GM21367 (cell line): ENCODE results near the gene COMMD2.
A peak's percentile ranks its signal among the peaks of the same experiment; 100 is the strongest.

ENCODE experiments used
- ATAC-seq: cut with Tn5 transposase; IDR thresholded peaks from one replicate; pipeline ENCODE4 v1.9.1; 2021; ENCODE audit not compliant: unreplicated experiment

Gene COMMD2

DNA sequence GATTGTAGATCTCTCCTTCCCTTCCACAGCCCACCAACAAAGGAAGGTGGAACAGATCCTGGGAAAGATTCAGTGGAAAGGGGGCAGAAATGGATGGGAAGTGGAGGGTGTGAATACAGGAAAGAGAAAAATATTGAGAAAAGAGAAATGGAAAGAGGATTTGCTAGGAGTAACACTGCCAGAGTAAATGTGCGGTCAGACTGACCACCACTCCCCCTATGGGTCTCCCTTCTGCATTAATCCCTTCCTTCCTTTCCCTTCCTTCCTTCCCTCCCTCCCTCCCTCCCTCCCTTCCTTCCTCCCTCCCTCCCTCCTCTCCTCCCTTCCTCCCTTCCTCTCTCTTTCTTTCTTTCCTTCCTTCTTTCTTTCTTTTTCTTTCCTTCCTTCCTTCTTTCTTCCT lies 12.0 kb upstream of the COMMD2 start:
- no peak for ATAC-seq

DNA sequence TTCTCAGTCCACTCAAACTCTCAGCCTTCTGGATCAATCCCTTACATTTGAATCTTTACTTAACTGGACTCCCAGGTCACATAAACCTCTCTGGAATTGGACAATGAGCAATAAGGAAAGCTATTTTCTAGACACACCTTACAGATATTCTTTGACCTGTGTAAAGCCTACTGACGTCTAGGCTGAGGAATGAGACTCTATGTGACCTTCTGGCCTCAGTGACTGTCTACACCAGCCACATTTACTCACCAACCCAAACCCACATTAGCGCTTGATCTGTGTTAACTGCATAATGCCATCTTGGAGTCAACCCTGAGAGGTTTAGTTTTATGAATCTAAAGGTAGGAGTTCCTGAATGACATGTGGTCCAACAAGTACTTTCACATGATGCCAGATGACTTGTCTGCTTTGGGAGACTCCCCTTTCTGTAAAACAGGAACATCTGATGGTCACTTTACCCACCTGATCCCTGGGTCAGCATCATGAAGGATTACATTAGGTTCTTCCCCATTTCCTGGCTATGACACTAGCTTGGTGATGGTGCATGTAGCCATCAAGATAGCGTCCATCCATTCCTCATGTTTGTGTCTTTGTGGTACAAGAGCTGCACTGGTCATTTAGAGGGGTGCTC lies 11.4 kb upstream of the COMMD2 start:
- ATAC-seq: no peak

DNA sequence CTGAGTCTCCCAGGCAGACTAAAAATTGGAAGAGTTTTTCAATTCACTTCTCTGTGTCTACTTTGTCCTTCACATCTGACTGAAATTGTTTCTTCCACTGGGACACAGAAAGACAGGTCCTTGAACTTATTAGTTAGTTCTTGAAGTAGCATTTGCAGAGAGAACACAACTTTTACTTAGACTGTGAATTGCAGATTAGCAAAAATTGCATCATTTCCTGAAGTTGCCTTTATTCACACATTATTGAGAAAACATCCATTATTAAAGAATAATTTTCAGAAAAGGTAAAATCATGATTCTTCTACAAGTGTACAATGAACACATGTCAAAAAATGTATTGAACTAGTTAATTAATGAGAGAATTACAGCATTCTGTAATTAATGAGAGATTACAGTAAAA lies 1.4 kb upstream of the COMMD2 start:
- ATAC-seq: no peak

DNA sequence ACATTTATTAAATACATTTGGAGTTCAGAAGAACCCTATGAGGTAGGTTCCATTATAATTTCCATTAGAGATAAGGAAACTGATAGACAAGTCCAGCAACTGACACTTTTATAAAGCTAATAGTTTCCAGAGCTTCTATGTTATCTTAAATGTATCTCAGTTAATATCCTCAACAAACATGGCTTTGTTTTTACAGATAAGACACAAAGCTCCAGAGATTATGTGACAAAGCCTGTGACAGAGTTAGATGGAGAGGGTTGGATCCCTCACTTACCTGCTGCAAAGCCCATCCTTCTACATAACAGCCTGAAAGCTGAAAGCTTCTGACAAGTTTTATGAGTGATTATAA lies 473 bp upstream of the COMMD2 start:
- ATAC-seq: peak; percentile 2

DNA sequence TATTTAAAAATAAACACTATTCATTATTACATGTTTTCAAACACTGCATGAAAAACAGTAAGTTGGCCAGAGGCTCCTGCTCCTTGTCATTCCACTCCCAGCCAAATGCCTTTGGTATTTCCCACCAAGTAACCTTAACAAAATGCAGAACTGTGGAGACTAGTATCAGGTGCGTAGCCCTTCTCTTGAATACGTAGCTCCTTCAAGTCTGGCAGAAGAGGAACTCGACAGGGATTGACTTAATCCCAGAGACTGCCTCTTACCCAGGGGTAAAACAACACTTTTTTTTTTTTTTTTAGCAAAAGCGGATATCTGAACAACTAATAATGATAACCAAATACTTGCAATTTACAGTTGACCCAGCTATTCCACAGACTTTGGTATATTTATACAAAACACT lies 738 bp downstream of the COMMD2 start:
- ATAC-seq: no peak

DNA sequence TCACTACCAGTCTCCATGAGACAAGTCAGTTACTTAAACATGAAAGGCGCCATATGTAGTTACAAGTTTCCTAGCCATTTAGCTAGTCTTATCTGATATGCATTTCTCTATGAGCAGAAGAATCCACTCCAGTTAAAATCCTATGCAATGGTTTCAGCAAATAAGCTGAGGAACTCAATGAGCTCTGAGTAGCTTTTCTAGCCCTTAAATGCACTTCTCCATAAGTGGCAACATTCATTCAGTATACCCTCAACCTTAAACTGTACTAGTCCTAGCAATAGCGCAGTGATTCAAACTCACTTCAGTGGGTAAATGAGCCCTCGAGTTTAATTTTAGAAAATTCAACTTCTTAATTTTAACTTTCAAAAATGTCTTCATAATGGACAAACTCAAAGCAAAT lies 7.7 kb downstream of the COMMD2 start:
- no peak for ATAC-seq

DNA sequence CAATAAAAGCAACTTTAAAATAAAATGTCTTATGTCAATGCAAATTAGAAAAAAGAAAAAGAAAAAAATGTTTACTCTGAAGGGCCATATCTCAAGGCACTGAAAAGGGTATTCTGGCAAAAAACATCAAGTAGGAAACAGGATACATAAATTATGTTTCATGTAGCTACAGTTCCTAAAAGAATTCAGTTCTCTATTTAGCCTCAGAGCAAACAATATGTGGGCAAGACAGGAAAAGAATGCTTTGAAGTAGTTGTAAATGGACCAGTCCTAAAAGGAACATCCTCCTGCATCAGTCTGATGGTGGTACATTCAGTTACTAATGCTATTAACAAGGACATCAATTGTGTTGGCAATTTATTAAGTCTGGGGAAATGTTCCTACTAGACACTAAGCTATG lies 8.1 kb downstream of the COMMD2 start:
- no peak for ATAC-seq

DNA sequence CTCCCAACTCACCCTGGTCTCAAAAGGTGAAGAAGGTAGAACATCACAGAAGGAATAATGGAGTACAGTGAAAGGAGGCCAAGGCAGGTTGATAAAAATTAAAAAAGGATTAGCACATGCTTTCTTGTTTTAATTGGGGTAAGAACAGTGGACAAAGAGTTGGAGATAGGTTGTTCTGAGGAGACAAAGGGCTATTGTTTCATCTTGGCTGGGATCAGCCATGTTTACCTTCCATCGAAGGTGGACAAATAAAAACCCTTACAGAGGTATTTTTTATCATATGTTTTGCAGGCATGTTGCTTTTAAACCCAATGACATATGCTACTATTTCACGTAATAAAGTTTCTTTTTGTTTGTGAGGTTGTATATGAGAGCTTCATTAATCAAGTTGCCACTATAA lies 12.9 kb downstream of the COMMD2 start:
- no peak for ATAC-seq

DNA sequence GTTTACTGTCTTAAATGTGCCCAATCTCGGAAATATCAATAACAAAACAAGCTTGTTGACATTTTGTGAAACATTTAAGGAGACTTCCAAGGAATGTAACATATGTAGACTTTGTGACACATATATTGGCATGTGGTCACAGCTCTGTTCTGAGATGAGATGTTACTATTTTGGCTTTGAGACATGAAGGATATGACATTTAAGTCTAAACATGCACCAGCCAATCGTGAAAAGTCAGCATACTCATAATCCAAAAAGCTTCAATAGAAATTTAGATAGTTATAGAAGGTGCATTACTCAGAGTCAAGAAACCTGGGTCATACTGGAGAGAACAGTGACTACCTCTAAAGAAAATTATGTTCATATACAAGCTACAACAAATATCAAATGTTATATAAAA lies 13.4 kb downstream of the COMMD2 start:
- ATAC-seq: no peak

DNA sequence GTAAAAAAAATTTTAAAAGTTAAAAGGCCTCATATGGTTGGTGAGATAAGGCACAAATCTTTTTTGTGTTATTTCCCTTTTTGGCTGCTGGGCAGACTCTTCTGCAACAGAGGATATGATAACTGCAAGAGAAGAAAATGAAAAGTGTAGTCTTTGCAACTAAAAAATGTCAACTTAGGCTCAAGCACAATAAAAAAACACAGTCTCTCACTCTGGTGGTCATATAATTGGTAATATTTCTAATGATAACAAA lies 15.4 kb downstream of the COMMD2 start:
- ATAC-seq: no peak

DNA sequence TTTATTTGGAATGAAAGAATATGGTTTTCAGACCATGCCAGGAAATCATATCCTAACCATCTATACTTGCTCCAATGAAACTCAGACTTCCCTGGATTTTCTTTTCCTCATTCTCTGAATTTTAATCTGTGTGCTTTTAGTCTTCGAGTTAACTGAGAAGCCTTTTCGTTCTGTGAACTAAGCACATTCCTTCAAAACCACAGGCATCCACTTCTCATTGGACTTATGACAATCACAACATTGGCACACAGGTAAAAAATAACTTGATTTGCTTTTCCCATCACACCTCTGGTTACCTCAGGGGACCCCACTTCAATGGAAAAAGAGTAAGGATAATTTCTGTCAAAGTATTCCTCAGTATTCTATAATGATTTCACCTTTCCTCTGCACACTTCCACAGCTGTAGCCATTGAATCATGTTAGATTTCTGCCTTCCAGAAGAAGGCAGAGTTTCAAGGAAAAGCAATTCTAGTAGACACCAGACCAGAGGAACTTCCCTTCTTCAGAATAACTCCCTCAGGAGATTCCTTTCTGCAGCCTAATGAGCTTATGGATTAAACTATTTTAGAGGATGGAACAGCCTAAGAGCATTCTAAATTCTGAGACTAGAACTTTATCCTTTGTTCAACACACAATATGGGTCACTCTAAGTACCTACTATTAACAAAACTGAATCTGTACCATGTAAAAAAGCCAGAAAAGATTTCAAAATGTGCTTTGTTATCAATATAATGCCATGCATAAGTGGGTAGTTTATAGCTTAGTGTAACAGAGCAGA lies 15.9 kb downstream of the COMMD2 start:
- no peak for ATAC-seq

DNA sequence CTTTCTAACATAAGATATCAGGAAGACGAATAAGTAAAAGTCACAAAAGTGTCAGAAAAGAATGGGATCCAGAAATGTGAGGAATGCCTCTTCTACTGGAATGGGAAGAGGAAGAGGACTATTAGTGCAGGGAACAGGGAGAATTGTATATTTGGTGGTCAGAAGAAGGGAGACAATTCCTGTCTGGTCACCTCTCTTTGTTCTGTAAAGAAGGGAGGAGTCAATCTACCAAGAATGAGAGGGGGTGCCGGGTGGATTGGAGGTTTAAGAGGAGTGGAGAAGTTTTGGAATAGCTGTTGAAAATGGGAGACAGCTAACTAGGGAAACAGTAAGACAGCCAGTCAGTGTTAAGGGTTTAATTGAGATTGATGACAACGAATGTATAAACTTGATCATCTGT lies 20.1 kb downstream of the COMMD2 start:
- ATAC-seq: no peak

DNA sequence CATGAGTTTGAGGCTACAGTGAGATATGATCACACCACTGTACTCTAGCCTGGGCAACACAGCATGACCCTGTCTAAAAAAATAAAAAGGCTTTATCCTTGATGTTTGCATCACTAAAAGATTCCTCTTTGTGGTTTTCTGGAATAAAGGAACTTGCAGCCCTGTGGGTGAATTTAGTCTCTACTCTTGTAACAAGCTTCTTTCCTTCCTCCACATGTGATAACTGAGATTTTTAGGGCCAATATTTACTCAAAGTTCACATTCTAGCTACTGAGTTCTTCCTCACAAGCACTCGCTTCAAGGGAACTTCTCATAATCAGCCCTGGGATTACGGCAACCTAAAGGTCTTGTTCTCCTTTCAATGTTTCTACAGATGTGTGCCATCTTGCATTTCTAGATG lies 24.6 kb downstream of the COMMD2 start:
- ATAC-seq: no peak

DNA sequence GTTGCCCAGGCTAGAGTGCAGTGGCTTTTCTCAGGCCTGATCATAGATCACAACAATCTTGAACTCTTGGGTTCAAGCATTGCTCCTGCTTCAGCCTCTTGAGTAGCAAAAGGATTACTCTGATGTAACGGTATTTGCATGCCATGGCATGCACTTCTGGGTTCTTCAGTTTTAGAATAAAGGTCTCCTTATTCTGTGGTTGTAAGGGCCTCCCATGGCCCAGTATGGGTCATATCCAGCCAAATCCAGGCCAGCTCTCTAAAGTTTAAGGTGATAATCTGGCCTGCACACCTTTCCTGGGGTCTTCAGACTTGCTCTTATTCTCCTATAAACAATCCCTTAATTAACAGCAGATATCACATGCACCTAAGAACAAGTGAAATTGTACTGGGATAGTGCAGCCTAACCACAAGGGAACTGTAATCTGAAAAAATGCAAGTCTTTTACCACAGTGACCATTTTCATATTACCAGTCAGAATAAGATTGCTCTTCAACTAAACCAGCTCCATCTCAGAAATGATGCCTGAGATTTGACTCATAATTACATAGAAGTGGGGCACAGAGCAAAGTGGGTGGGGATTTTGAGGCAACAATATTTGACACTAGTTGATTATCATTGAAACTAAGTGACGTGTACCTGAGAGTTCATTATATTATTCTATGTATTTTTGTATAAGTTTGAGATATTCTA lies 25.4 kb downstream of the COMMD2 start:
- ATAC-seq: peak; percentile 64

DNA sequence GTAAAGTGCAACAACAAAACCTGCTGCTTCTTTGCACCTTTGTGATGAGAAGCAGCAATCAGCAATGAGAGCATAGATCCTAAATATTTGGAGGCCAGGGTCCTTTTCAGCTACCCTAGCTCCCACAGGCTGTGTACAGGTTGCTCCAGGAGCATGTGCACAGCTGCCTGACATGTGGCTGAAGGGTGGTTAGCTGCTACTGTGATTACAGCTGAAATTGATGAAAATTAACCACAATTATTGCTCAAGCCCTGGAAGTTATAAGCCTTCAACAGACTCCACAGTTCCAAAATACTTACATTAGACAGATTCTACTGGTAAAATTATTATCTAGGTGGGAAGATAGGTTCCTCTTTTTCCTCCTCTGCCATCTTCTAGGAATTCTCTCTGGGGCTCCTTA lies 28.5 kb downstream of the COMMD2 start:
- ATAC-seq: no peak

DNA sequence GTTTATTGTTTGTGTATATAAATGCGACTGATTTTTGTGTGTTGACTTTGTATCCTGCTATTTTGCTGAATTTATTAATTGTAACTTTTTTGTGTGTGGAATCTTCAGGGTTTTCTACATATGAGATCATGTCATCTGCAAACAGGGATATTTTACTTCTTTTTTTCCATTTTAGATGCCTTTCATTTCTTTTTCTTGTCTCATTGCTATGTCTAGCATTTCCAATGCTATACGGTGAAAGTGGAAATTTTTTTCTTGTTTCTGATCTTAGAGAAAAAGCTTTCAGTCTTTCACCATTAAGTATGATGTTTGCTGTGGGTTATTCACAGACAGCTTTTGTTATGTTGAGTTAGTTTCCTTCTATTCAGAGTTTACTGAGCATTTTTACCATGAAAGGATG lies 31.4 kb downstream of the COMMD2 start:
- no peak for ATAC-seq

DNA sequence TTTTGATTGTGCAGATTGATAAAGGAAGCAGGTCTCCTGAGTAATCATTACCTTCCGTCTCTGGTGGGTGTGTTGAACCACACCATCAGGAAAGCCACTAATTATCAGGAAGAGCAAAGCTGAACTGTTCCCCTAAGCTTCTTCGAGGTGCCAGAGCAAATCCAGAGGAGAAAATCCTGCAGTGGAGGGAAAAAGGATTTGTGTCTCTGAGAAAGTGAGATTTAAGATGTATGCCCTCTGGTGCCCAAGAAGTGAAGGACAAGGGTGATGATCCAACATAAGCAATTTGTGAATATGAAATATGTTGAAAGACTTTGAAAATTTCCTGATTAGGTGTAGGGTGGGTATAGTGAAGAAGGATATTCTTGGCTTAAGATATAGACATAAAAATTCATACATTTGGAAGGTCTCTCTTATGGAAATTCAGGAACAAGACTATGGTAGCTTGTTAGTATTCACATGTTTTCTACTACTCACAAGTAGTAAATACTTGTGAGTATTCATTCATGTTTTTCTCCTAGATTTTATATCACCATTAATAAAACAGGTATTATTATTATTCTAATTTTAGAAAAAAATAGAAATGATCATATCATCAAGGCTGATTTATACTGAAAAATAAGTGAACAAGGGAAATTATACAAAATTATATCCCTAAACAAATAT lies 34.8 kb downstream of the COMMD2 start:
- peak; percentile 75 for ATAC-seq

DNA sequence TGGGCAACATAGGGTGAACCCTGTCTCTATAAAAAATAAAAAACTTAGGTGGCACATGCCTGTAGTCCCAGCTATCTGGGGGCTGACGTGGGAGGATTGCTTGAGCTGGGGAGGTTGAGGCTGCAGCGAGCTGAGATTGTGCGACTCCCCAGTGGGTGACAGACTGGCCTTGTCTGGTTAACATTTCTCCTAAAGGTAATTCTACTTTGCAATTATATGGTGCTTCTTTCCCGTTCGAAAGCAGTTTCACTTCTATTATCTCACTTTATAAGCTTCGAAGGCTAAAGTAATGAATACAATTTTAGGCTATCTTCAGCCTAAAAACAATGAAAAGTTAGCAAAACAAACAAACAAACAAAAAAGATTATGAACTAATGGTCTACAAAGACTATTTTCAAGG lies 35.3 kb downstream of the COMMD2 start:
- no peak for ATAC-seq

DNA sequence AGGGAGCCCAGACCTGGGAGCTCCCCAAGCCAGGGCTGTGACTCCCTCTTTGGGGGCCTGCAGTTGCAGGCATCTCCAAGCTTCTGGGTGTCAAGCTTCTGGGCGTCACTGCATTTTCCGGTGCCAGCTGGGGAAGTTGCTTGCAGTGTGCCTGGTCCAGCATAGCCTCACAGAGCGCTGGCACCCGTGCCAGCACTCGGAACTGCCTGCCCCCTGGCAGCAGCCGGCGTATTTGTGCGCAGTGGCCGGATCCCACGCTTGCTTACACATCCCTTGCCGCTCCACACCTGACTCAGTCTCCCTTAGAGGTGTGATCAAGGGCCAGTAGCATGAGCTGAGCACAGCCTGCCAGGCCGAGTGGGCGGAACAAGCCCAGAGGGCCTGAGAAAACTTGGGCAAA lies 37.0 kb downstream of the COMMD2 start:
- ATAC-seq: no peak

DNA sequence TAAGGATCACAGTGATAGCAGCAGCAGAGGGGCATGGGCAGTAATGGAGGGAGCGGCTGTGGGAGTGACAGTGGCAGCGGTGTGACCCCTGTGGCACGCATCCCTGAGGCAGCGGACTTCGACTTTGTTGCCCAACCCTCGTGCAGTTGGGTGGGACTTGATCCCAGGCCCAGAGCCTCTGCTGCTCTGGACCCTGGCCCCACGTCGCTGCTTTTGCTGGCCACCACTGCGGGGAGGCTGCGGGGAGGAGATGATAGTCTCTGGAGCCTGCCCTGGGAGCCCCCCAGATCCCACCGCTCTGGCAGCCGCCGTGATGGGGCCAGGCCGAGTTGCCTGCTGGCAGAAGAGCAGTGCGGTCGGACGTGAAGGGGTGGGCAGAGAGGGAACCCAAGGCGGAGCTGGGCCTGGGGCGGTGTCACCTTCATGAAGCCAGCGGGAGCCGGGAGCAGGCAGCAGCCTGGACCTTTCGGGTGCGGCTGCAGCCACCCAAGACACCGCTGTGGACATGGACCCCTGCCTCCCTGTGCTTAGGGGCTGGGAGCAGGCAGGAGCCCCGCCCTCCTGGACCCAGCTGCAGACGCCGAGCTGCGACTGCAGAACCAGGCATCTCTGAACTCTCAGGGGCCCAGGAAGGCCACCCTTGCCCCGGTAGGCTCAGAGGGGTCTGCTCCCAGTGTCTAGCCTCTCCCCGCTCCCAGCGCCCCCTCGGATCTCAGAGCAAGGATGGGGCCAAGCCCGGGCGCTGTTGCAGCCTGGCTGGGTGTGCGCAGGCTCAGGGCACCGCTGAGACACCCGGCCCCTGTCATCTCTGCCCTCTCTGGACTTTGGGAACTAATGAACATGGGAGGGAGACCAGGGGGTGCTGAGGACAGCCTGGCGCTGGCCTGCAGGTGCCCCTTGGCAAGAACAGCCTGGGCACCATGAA lies 38.3 kb downstream of the COMMD2 start:
- no peak for ATAC-seq

DNA sequence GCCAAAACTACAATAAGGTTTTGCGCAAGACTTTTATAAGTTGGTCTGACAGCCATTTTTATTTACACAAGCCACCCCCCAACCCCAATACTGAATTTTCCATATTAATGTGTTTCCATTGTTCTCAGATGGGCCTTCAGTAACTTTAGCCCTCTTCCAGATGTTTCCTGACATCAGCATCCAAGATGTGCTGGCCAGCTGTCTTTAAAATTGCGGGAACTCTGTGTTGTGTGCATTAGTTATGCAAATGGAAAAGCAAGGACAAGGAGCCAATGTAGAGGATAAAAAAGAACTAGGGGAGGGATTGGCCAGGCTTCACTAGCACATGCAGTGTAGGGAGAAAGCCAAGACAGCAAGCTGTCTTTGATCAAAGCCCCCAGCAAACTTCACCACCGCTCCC lies 45.4 kb downstream of the COMMD2 start:
- no peak for ATAC-seq
